ENCODE data around the gene GATAD1.
"Not testable (repeated sequence)": the region's sequence is repeated elsewhere in the genome, so short reads cannot be mapped to it uniquely, and the experiment has no call there.

Gene GATAD1, protein sequence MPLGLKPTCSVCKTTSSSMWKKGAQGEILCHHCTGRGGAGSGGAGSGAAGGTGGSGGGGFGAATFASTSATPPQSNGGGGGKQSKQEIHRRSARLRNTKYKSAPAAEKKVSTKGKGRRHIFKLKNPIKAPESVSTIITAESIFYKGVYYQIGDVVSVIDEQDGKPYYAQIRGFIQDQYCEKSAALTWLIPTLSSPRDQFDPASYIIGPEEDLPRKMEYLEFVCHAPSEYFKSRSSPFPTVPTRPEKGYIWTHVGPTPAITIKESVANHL

DNA sequence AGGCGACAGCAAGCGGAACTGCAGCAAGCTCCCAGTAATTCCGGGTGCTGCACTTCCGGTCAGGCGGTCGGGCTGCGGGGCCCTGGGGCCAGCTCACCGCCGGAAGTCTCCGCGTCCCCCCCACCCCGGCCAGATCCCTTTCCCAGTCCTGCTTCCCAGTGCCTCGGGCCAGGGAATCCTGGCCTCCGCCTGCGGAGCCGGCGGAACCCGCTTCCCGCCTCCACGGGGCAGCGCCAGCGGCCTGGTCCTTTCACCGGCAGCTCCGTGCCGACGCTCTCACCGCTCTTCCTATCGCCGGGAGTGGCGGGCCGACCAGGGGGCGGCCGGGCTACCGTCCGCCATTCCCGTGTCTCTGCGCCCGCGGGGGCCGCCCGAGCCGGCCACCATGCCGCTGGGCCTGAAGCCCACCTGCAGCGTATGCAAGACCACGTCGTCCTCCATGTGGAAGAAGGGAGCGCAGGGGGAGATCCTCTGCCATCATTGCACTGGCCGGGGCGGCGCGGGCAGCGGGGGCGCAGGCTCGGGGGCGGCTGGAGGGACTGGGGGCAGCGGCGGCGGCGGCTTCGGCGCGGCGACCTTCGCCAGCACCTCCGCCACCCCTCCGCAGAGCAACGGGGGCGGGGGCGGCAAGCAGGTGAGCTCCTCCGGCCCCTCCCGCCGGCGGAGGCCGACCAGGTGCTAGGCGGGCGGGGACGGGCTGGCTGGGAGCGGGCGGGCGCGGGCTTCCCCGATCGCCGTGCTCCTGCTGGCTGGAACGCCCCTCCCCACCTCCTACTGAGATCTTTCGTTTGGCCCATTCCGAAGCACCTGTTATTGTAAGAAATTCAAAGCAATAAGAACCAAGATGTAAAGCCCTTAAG, at the start of gene GATAD1:
TSS of gene GATAD1 (plus strand) at position 138 of the 860 bp plus-strand sequence. CDS start at position 386, 248 bp downstream.
- peak; percentile 82 for DNase-seq (ENCODE audit: low read depth)

DNA sequence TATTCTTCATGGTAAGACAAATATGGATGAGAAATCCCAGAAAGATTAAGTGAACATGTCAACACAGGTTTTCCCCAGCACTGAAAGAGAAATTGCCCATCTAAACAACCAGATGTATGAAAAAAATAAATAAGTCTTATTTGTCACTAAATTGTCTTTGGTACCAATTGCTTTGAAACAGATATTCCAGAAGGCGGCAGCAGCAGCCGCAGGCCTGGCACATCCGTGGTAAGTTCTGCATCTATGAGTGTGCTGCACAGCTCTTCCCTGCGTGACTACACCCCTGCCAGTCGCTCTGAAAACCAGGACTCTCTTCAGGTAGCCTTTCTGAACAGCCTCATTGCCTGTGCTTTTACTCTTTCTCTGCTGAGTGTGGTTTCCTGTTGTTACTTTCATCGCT, 49.7 kb upstream of the GATAD1 start:
- no peak for DNase-seq (ENCODE audit: low read depth)

- no peak for DNase-seq (ENCODE audit: low read depth)
These were observed 47.3 kb upstream of the GATAD1 start for GRCh38 chr7:92400013-92400412.

DNA sequence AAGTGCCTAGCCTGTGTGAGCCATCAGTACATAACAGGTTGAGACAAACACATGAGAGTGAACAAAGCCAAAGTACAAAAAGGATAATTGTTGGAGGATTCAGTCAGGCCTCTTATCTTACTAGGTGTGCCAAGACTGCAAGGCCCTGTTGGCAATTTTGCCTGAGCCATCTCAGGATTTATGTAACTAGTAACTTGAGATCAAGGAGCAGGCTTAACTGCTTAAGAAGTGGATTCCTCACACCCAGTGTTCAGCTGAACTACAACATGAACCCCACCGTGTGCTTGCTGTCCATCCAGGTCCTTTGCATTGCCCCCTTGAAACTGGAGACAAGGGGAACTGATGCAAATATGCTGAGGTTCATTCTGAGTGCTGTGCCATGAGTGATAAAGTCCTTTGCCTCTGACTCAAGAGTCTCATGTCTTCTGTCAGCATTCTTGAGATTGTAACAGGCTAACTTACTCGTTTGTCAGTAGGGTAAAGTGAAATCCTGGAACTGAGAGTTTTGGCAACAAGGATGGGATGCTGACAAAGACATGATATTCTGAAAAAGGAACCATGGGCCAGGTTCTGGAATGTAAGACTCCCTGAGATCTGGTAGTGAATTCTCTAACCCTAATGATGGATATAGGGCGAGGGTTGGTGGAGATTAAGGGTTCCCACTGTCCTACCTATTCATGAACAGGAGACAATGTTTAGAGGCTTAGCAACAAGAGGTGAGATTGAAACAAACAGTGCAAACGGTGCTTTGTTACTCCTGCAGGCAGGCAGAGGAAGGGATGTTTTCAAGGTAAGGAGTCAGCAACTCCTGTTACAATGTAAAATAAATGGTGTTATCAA, 44.1 kb upstream of the GATAD1 start:
- DNase-seq (ENCODE audit: low read depth): peak; percentile 35

DNA sequence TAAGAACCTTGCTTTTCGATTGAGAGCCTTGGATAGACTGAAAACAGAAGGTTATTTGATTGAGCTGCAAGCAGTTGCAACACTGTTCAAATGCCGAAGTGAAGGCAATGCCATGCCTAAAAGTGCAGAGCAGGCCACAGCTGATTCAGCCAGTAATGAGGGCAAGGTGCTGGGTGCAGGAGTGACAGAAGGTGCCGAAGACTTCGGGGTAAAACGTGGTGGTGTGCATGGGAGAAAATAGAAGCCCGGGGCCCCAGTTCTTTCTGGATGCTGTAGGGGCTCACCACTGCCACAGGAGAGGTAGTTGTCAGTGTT, 43.6 kb upstream of the GATAD1 start:
- no peak for DNase-seq (ENCODE audit: low read depth)

GRCh38 chr7:92404170-92404614, 43.1 kb upstream of the GATAD1 start:
- no peak for DNase-seq (ENCODE audit: low read depth)

DNA sequence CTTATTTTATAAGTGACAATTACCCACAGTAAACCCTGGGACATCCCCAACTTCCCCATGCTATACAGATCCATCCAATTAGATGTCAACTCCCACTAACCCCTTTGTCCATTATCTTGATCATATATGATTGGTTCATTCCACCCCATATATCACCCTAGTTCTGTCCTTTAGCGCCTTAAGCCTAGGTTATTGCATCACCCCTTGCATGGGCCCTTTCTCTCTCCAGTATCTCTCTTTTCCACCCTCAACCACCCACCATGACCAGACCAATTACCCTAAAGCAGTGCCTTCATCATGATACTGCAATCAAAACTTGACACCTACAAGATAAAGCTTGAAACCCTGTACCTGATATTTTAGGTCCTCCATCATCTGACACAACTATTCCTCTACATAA, 37.9 kb upstream of the GATAD1 start:
- DNase-seq (ENCODE audit: low read depth): no peak

- DNase-seq (ENCODE audit: low read depth): not testable (repeated sequence)
These were observed 37.1 kb upstream of the GATAD1 start for GRCh38 chr7:92410162-92410561.

GRCh38 chr7:92412745-92413144, 34.5 kb upstream of the GATAD1 start:
- no peak for DNase-seq (ENCODE audit: low read depth)

GRCh38 chr7:92413550-92413949, 33.7 kb upstream of the GATAD1 start:
- no peak for DNase-seq (ENCODE audit: low read depth)

DNA sequence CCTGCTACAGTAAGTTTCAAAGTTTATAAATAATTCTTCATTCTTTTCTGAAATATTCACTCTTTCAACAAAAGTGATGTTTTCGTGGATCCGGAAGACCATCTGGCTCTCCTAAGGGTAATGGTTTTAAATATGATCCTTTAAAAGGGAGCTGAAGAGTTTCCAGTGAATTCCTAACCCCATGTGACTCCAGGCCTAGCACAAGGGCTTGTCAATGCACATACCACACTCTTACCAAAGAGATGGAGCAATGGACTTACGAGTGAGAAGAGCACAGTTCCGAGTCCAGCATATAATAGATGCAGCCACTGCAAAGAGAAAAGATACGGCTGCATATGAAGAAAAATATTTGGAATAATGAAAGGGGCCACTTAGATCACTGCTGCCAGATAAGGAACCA, 32.1 kb upstream of the GATAD1 start:
- peak; percentile 10 for DNase-seq (ENCODE audit: low read depth)

DNA sequence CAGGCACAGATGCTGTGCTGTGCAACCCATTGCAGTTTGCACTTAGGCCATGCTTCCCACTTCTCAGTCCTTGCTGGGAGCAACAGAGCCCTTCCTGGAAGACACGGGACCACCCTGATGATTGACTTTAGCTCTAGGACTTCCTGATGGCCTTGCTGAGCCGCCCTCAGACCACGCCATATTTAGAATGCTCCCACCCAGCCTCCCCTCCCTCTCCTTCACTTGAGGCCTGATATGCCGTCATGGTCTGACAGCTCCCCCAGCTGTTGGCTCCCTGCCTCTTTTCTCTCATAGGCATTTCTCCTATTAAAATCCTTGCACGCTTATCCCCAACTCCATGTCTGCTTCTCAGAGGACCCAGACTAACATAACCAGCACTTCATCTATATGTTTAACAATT, 29.4 kb upstream of the GATAD1 start:
- no peak for DNase-seq (ENCODE audit: low read depth)

GRCh38 chr7:92421676-92422435, 25.4 kb upstream of the GATAD1 start:
- DNase-seq (ENCODE audit: low read depth): no peak

DNA sequence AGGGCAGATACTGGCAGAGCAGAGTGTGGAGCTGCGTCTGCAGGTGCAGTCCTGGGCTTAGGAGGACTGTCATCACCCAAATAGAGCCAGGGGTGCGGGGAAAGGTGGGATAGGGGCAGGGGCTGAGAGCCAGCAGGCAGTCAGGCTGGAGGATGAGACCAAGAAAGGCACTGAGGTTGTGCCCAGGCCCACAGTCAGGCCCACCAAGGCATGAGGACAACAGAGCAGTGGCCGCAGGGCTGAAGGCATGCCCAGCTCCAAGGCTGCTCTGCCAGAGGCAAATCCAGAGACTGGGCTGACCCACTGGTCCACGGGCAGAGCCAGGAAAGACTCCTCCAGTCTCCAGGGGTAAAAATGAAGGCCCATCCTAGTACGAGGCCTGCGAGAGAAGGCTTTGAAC, 24.4 kb upstream of the GATAD1 start:
- no peak for DNase-seq (ENCODE audit: low read depth)

GRCh38 chr7:92423710-92424131, 23.6 kb upstream of the GATAD1 start:
- no peak for DNase-seq (ENCODE audit: low read depth)

- DNase-seq (ENCODE audit: low read depth): no peak
These were observed 21.9 kb upstream of the GATAD1 start for GRCh38 chr7:92425311-92425947.

GRCh38 chr7:92427193-92427592, 20.1 kb upstream of the GATAD1 start:
- DNase-seq (ENCODE audit: low read depth): no peak

- DNase-seq (ENCODE audit: low read depth): no peak
These were observed 14.9 kb upstream of the GATAD1 start for GRCh38 chr7:92432299-92432946.

DNA sequence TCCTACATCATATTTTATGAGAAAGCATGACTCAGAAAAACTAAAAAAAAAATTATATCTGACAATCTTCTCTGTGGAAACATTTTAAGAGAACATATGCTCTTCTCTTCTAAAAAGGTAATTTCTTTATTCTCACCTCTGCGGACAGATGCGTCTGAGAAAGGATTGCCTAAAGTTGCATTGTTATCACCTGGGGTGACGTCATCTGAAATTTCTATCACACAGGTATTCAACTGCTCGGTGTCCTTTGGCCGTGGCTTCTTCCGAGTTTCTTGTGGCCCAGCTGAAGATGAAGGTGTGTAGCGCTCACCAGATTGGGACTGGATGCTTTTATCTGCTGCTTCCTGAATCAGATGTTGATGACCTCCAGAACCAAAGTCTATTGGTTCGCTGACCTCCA, 14.3 kb upstream of the GATAD1 start:
- DNase-seq (ENCODE audit: low read depth): no peak

- DNase-seq (ENCODE audit: low read depth): no peak
These were observed 11.7 kb upstream of the GATAD1 start for GRCh38 chr7:92435542-92435941.
